HepG2 (cell line): ENCODE results near the gene GNAL.

ENCODE experiments used
- ASH2L ChIP-seq: fragments of 300-600, 200-600 bp; sonication (generic); IDR thresholded peaks from 2 replicates; pipeline ENCODE4 v1.7.0; 2017; ENCODE audit warnings: low read depth, mild to moderate bottlenecking, moderate library complexity, mixed read lengths, low read length; ENCODE audit not compliant: insufficient read length
- CEBPG ChIP-seq: IDR thresholded peaks from 2 replicates; pipeline ENCODE4 v1.6.1; 2016
- IRF2 ChIP-seq: IDR thresholded peaks from 2 replicates; pipeline ENCODE4 v1.6.1; 2018; ENCODE audit warnings: missing genetic modification reagents, missing compliant biosample characterization
- NFE2L2 ChIP-seq: fragments of 150-350 bp; IDR thresholded peaks from 2 replicates; pipeline ENCODE4 v1.6.1; 2014; ENCODE audit warnings: low read length
- NR3C1 ChIP-seq: sonication (generic); formaldehyde crosslinking; IDR thresholded peaks from 2 replicates; pipeline ENCODE4 v1.4.0; 2020; ENCODE audit warnings: missing genetic modification reagents
- ZNF354B ChIP-seq: sonication (generic); formaldehyde crosslinking; IDR thresholded peaks from 2 replicates; pipeline ENCODE4 v1.8.0; 2022; ENCODE audit warnings: mild to moderate bottlenecking, missing genetic modification reagents
- TF ChIP-seq, protein P1 (sequence below): sonication (generic); formaldehyde crosslinking; IDR thresholded peaks from 2 replicates; pipeline ENCODE4 v1.9.0; 2021; ENCODE audit warnings: missing genetic modification reagents, borderline replicate concordance
- TF ChIP-seq, protein P2 (sequence below): sonication (generic); formaldehyde crosslinking; IDR thresholded peaks from 2 replicates; pipeline ENCODE4 v1.4.0; 2020; ENCODE audit warnings: missing genetic modification reagents
- TF ChIP-seq, protein P3 (sequence below): IDR thresholded peaks from 2 replicates; pipeline ENCODE4 v1.6.1; 2018; ENCODE audit warnings: missing genetic modification reagents
- TF ChIP-seq, protein P4 (sequence below): sonication (generic); formaldehyde crosslinking; IDR thresholded peaks from 2 replicates; pipeline ENCODE4 v1.4.0; 2020; ENCODE audit warnings: mild to moderate bottlenecking, missing genetic modification reagents
- TF ChIP-seq, protein P5 (sequence below): IDR thresholded peaks from 2 replicates; pipeline ENCODE4 v1.6.1; 2016; ENCODE audit warnings: missing compliant biosample characterization, missing genetic modification reagents, borderline replicate concordance
- TF ChIP-seq, protein P6 (sequence below): sonication (generic); formaldehyde crosslinking; IDR thresholded peaks from 2 replicates; pipeline ENCODE4 v1.5.0; 2020; ENCODE audit warnings: mild to moderate bottlenecking, missing genetic modification reagents, moderate library complexity

DNA sequence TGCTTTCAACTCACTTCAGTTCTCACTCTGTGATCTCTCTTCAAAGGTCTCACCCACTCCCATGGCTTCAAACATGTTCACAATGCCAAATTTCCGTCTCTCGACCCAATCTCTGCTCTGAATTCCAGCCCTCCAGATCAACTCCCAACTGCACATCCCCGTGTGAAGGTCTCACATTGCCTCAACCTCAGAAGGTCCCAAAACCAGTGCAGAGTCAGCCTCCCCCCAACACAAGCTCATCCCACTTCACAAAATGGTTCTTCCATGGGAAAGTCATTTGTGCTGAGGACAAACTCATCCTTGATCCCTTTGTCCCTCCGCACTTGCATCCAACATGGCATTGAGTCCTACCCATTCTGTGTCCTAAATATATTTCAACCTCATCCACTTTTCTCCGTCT lies 31.0 kb upstream of the GNAL start:
- TF ChIP-seq ZNF354B (CRISPR knock-in tag) (no peak), CEBPG (CRISPR knock-in tag) (no peak), NFE2L2 (no peak), IRF2 (CRISPR knock-in tag) (no peak), ASH2L (no peak), NR3C1 (CRISPR knock-in tag) (no peak)
- TF ChIP-seq, protein P1, sequence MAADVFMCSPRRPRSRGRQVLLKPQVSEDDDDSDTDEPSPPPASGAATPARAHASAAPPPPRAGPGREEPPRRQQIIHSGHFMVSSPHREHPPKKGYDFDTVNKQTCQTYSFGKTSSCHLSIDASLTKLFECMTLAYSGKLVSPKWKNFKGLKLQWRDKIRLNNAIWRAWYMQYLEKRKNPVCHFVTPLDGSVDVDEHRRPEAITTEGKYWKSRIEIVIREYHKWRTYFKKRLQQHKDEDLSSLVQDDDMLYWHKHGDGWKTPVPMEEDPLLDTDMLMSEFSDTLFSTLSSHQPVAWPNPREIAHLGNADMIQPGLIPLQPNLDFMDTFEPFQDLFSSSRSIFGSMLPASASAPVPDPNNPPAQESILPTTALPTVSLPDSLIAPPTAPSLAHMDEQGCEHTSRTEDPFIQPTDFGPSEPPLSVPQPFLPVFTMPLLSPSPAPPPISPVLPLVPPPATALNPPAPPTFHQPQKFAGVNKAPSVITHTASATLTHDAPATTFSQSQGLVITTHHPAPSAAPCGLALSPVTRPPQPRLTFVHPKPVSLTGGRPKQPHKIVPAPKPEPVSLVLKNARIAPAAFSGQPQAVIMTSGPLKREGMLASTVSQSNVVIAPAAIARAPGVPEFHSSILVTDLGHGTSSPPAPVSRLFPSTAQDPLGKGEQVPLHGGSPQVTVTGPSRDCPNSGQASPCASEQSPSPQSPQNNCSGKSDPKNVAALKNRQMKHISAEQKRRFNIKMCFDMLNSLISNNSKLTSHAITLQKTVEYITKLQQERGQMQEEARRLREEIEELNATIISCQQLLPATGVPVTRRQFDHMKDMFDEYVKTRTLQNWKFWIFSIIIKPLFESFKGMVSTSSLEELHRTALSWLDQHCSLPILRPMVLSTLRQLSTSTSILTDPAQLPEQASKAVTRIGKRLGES (CRISPR knock-in tag) = no peak
- TF ChIP-seq, protein P2, sequence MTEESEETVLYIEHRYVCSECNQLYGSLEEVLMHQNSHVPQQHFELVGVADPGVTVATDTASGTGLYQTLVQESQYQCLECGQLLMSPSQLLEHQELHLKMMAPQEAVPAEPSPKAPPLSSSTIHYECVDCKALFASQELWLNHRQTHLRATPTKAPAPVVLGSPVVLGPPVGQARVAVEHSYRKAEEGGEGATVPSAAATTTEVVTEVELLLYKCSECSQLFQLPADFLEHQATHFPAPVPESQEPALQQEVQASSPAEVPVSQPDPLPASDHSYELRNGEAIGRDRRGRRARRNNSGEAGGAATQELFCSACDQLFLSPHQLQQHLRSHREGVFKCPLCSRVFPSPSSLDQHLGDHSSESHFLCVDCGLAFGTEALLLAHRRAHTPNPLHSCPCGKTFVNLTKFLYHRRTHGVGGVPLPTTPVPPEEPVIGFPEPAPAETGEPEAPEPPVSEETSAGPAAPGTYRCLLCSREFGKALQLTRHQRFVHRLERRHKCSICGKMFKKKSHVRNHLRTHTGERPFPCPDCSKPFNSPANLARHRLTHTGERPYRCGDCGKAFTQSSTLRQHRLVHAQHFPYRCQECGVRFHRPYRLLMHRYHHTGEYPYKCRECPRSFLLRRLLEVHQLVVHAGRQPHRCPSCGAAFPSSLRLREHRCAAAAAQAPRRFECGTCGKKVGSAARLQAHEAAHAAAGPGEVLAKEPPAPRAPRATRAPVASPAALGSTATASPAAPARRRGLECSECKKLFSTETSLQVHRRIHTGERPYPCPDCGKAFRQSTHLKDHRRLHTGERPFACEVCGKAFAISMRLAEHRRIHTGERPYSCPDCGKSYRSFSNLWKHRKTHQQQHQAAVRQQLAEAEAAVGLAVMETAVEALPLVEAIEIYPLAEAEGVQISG (CRISPR knock-in tag) = no peak
- TF ChIP-seq, protein P3, sequence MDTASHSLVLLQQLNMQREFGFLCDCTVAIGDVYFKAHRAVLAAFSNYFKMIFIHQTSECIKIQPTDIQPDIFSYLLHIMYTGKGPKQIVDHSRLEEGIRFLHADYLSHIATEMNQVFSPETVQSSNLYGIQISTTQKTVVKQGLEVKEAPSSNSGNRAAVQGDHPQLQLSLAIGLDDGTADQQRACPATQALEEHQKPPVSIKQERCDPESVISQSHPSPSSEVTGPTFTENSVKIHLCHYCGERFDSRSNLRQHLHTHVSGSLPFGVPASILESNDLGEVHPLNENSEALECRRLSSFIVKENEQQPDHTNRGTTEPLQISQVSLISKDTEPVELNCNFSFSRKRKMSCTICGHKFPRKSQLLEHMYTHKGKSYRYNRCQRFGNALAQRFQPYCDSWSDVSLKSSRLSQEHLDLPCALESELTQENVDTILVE = no peak
- TF ChIP-seq, protein P4, sequence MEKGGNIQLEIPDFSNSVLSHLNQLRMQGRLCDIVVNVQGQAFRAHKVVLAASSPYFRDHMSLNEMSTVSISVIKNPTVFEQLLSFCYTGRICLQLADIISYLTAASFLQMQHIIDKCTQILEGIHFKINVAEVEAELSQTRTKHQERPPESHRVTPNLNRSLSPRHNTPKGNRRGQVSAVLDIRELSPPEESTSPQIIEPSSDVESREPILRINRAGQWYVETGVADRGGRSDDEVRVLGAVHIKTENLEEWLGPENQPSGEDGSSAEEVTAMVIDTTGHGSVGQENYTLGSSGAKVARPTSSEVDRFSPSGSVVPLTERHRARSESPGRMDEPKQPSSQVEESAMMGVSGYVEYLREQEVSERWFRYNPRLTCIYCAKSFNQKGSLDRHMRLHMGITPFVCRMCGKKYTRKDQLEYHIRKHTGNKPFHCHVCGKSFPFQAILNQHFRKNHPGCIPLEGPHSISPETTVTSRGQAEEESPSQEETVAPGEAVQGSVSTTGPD (CRISPR knock-in tag) = no peak
- TF ChIP-seq, protein P5, sequence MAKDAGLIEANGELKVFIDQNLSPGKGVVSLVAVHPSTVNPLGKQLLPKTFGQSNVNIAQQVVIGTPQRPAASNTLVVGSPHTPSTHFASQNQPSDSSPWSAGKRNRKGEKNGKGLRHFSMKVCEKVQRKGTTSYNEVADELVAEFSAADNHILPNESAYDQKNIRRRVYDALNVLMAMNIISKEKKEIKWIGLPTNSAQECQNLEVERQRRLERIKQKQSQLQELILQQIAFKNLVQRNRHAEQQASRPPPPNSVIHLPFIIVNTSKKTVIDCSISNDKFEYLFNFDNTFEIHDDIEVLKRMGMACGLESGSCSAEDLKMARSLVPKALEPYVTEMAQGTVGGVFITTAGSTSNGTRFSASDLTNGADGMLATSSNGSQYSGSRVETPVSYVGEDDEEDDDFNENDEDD (CRISPR knock-in tag) = no peak
- TF ChIP-seq, protein P6, sequence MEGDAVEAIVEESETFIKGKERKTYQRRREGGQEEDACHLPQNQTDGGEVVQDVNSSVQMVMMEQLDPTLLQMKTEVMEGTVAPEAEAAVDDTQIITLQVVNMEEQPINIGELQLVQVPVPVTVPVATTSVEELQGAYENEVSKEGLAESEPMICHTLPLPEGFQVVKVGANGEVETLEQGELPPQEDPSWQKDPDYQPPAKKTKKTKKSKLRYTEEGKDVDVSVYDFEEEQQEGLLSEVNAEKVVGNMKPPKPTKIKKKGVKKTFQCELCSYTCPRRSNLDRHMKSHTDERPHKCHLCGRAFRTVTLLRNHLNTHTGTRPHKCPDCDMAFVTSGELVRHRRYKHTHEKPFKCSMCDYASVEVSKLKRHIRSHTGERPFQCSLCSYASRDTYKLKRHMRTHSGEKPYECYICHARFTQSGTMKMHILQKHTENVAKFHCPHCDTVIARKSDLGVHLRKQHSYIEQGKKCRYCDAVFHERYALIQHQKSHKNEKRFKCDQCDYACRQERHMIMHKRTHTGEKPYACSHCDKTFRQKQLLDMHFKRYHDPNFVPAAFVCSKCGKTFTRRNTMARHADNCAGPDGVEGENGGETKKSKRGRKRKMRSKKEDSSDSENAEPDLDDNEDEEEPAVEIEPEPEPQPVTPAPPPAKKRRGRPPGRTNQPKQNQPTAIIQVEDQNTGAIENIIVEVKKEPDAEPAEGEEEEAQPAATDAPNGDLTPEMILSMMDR (CRISPR knock-in tag) = no peak
